Femur (tissue), 1 donor: Measurements from ENCODE around the gene SACM1L.

Experiments
- DNase-seq: peaks from one replicate; pipeline ENCODE4 v3.0.0-alpha.2; 2017

SACM1L gene

GRCh38 chr3:45790596-45790995 lies 101.4 kb downstream of the SACM1L start:
- no peak for DNase-seq

DNA sequence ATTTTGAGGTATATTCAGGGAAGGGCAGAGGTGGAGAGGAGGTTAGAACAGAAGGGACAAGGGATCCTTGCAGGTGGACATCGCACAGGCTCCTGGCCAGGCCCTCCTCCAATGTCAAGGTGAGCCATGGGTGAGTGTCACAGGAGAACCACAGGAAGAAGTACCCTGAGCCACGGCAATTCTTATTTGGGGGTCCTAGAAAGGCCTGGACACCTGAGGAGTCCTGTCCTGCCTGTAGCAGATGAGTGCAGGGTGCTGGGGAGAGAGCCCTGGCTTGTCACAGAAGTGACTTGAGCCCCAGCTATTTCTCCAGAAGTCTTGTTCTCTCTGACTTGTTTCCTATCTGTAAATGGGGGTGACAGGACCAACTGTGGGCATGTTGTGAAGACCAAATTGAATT lies 102.8 kb downstream of the SACM1L start:
- no peak for DNase-seq

GRCh38 chr3:45792516-45793172 lies 103.4 kb downstream of the SACM1L start:
- no peak for DNase-seq

- DNase-seq: no peak
These were observed 104.4 kb downstream of the SACM1L start for GRCh38 chr3:45793482-45794176.

DNA sequence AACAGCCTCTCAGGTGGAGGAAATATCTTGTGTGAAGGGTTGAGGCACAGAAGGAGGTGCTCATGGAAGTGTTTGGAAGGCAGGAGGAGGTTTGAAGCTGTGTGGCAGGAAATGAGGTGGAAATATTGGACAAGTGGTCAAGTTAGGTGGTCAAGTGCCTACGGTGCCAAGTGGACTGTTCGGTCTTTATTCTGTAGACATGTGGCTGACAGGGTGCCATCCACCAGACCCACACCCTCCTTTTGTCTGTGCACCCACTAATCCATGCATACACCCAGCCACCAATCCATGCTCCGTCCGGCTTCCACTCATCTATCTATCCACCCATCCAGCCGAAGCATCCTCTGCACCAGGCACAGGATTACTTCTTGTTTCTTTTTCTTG lies 105.0 kb downstream of the SACM1L start:
- DNase-seq: no peak

- no peak for DNase-seq
These were observed 105.5 kb downstream of the SACM1L start for GRCh38 chr3:45794660-45795059.
